ENCODE measurements around the gene CIRBP.

Gene CIRBP

GRCh38 chr19:1249990-1250436 is 19.1 kb upstream of the CIRBP start:
- no peak for DNase-seq (ENCODE audit: low read depth)
- peak overlapping the region; percentile 56 for H3K4me3 ChIP-seq (ENCODE audit: control insufficient read depth, low read depth, low read length)
- TF ChIP-seq CTCF (IDR thresholded peaks at IDR 0.05; ENCODE audit: control insufficient read depth, insufficient read depth, low read depth, low read length, missing control alignments): no peak

GRCh38 chr19:1250437-1251260 is 18.5 kb upstream of the CIRBP start:
- no peak for DNase-seq (ENCODE audit: low read depth)
- no peak for TF ChIP-seq CTCF (IDR thresholded peaks at IDR 0.05; ENCODE audit: control insufficient read depth, insufficient read depth, low read depth, low read length, missing control alignments)
- peak overlapping the region; percentile 56 for H3K4me3 ChIP-seq (ENCODE audit: control insufficient read depth, low read depth, low read length)

GRCh38 chr19:1251330-1252220 is 17.6 kb upstream of the CIRBP start:
- no peak for TF ChIP-seq CTCF (IDR thresholded peaks at IDR 0.05; ENCODE audit: control insufficient read depth, insufficient read depth, low read depth, low read length, missing control alignments)
- H3K4me3 ChIP-seq (ENCODE audit: control insufficient read depth, low read depth, low read length): peak overlapping the region; percentile 56
- DNase-seq (ENCODE audit: low read depth): no peak

- peak overlapping the region; percentile 56 for H3K4me3 ChIP-seq (ENCODE audit: control insufficient read depth, low read depth, low read length)
- peak; percentile 87 for DNase-seq (ENCODE audit: low read depth)
- no peak for TF ChIP-seq CTCF (IDR thresholded peaks at IDR 0.05; ENCODE audit: control insufficient read depth, insufficient read depth, low read depth, low read length, missing control alignments)
These were observed 16.8 kb upstream of the CIRBP start for GRCh38 chr19:1252221-1252820.

- H3K4me3 ChIP-seq (ENCODE audit: control insufficient read depth, low read depth, low read length): peak overlapping the region; percentile 56
- TF ChIP-seq CTCF (IDR thresholded peaks at IDR 0.05; ENCODE audit: control insufficient read depth, insufficient read depth, low read depth, low read length, missing control alignments): peak; percentile 17
- DNase-seq (ENCODE audit: low read depth): peak; percentile 96
These were observed 16.2 kb upstream of the CIRBP start for GRCh38 chr19:1252821-1253513.
